HG03103 (cell line): ENCODE data around the gene KATNAL1.

Experiments
- ATAC-seq: cut with Tn5 transposase; IDR thresholded peaks from one replicate; pipeline ENCODE4 v1.9.1; 2021; ENCODE audit warnings: low read depth; ENCODE audit not compliant: unreplicated experiment

KATNAL1 gene

GRCh38 chr13:30333616-30334015 lies 26.3 kb upstream of the KATNAL1 start:
- ATAC-seq: no peak

GRCh38 chr13:30332456-30333143 lies 25.2 kb upstream of the KATNAL1 start:
- ATAC-seq: peak; percentile 54

GRCh38 chr13:30331331-30331771 lies 24.0 kb upstream of the KATNAL1 start:
- ATAC-seq: no peak

GRCh38 chr13:30329009-30329585 lies 21.7 kb upstream of the KATNAL1 start:
- no peak for ATAC-seq

GRCh38 chr13:30325668-30326067 lies 18.3 kb upstream of the KATNAL1 start:
- ATAC-seq: no peak

- ATAC-seq: no peak
These were observed 16.2 kb upstream of the KATNAL1 start for GRCh38 chr13:30323524-30323923.

GRCh38 chr13:30322428-30322827 lies 15.1 kb upstream of the KATNAL1 start:
- no peak for ATAC-seq

GRCh38 chr13:30321256-30321655 lies 13.9 kb upstream of the KATNAL1 start:
- no peak for ATAC-seq

GRCh38 chr13:30319655-30320054 lies 12.3 kb upstream of the KATNAL1 start:
- ATAC-seq: no peak

GRCh38 chr13:30319130-30319529 lies 11.8 kb upstream of the KATNAL1 start:
- no peak for ATAC-seq

- no peak for ATAC-seq
These were observed 10.7 kb upstream of the KATNAL1 start for GRCh38 chr13:30318026-30318425.

- no peak for ATAC-seq
These were observed 7.2 kb upstream of the KATNAL1 start for GRCh38 chr13:30314562-30314961.

- no peak for ATAC-seq
These were observed 6.7 kb upstream of the KATNAL1 start for GRCh38 chr13:30314069-30314468.

- ATAC-seq: no peak
These were observed 6.0 kb upstream of the KATNAL1 start for GRCh38 chr13:30313311-30313710.

- ATAC-seq: no peak
These were observed 5.6 kb upstream of the KATNAL1 start for GRCh38 chr13:30312904-30313303.

- ATAC-seq: no peak
These were observed 1.2 kb upstream of the KATNAL1 start for GRCh38 chr13:30308548-30308947.

GRCh38 chr13:30307971-30308290 lies 580 bp upstream of the KATNAL1 start:
- no peak for ATAC-seq

- ATAC-seq: peak; percentile 61
These were observed 573 bp downstream of the KATNAL1 start for GRCh38 chr13:30306762-30307193.

- no peak for ATAC-seq
These were observed 1.8 kb downstream of the KATNAL1 start for GRCh38 chr13:30305456-30305970.

GRCh38 chr13:30303269-30303668 lies 4.1 kb downstream of the KATNAL1 start:
- no peak for ATAC-seq

GRCh38 chr13:30301827-30302226 lies 5.5 kb downstream of the KATNAL1 start:
- no peak for ATAC-seq

- ATAC-seq: no peak
These were observed 6.8 kb downstream of the KATNAL1 start for GRCh38 chr13:30300596-30300995.
